BLaER1 (cell line): ENCODE data around the gene DISP3.

Experiments used
- H3K27ac ChIP-seq: shearing (Covaris generic); formaldehyde crosslinking; 2 replicates; pipeline ENCODE4 v1.8.1; 2022
- H3K27me3 ChIP-seq: shearing (Covaris generic); formaldehyde crosslinking; 2 replicates; pipeline ENCODE4 v1.8.1; 2022
- H3K36me3 ChIP-seq: shearing (Covaris generic); formaldehyde crosslinking; 2 replicates; pipeline ENCODE4 v1.8.1; 2022
- H3K4me1 ChIP-seq: shearing (Covaris generic); formaldehyde crosslinking; 2 replicates; pipeline ENCODE4 v1.8.1; 2022
- H3K4me2 ChIP-seq: shearing (Covaris generic); formaldehyde crosslinking; 2 replicates; pipeline ENCODE4 v1.8.1; 2022
- H3K4me3 ChIP-seq: shearing (Covaris generic); formaldehyde crosslinking; 2 replicates; pipeline ENCODE4 v1.8.1; 2022
- H3K9ac ChIP-seq: shearing (Covaris generic); formaldehyde crosslinking; 2 replicates; pipeline ENCODE4 v1.8.1; 2022
- H3K9me3 ChIP-seq: shearing (Covaris generic); formaldehyde crosslinking; 2 replicates; pipeline ENCODE4 v1.8.1; 2022
- H4K20me1 ChIP-seq: shearing (Covaris generic); formaldehyde crosslinking; 2 replicates; pipeline ENCODE4 v1.8.1; 2022
- Cebpa-rat ChIP-seq: shearing (Covaris generic); IDR thresholded peaks from 2 replicates; pipeline ENCODE4 v1.8.1; 2022

Gene DISP3

GRCh38 chr1:11525516-11525915, 46.6 kb downstream of the DISP3 start:
- Histone ChIP-seq H3K36me3 (no peaks in the 10 kb centered on the region), H3K4me1 (peaks cover 6% of the 10 kb centered on the region), H3K4me2 (no peak overlapping the region), H3K27ac (no peak overlapping the region), H3K4me3 (no peak overlapping the region), H3K9ac (no peak overlapping the region), H4K20me1 (no peaks in the 10 kb centered on the region), H3K9me3 (no peaks in the 10 kb centered on the region), H3K27me3 (no peaks in the 10 kb centered on the region)
- no peak for TF ChIP-seq Cebpa-rat

GRCh38 chr1:11526071-11526895, 47.3 kb downstream of the DISP3 start:
- Histone ChIP-seq H3K9me3 (no peaks in the 10 kb centered on the region), H3K9ac (no peak overlapping the region), H3K4me1 (no peaks in the 10 kb centered on the region), H3K4me3 (no peak overlapping the region), H3K27ac (no peak overlapping the region), H3K27me3 (no peaks in the 10 kb centered on the region), H3K4me2 (no peak overlapping the region), H3K36me3 (no peaks in the 10 kb centered on the region), H4K20me1 (no peaks in the 10 kb centered on the region)
- TF ChIP-seq Cebpa-rat: no peak

GRCh38 chr1:11527541-11528452, 48.8 kb downstream of the DISP3 start:
- no peak overlapping the region for H3K27ac ChIP-seq
- no peaks in the 10 kb centered on the region for H3K27me3 ChIP-seq
- H3K4me3 ChIP-seq: no peak overlapping the region
- H3K9me3 ChIP-seq: no peaks in the 10 kb centered on the region
- TF ChIP-seq Cebpa-rat: no peak
- no peak overlapping the region for H3K9ac ChIP-seq
- H3K4me2 ChIP-seq: no peak overlapping the region
- no peaks in the 10 kb centered on the region for H3K4me1 ChIP-seq
- H4K20me1 ChIP-seq: no peaks in the 10 kb centered on the region; the same call in 1 of the 2 replicates
- no peaks in the 10 kb centered on the region for H3K36me3 ChIP-seq

GRCh38 chr1:11528611-11529261, 49.8 kb downstream of the DISP3 start:
- Histone ChIP-seq H3K27ac (no peak overlapping the region), H3K27me3 (no peaks in the 10 kb centered on the region), H3K9me3 (no peaks in the 10 kb centered on the region), H3K4me2 (no peak overlapping the region), H4K20me1 (no peaks in the 10 kb centered on the region; the same call in 1 of the 2 replicates), H3K4me1 (no peaks in the 10 kb centered on the region), H3K9ac (no peak overlapping the region), H3K36me3 (no peaks in the 10 kb centered on the region), H3K4me3 (no peak overlapping the region)
- no peak for TF ChIP-seq Cebpa-rat

- no peaks in the 10 kb centered on the region for H3K36me3 ChIP-seq
- H3K9me3 ChIP-seq: no peaks in the 10 kb centered on the region
- no peak overlapping the region for H3K27ac ChIP-seq
- H3K4me1 ChIP-seq: no peaks in the 10 kb centered on the region
- H3K4me2 ChIP-seq: no peak overlapping the region
- no peak for TF ChIP-seq Cebpa-rat
- H3K4me3 ChIP-seq: no peak overlapping the region
- H3K9ac ChIP-seq: no peak overlapping the region
- no peaks in the 10 kb centered on the region for H3K27me3 ChIP-seq
- H4K20me1 ChIP-seq: no peaks in the 10 kb centered on the region; the same call in 1 of the 2 replicates
Measured at GRCh38 chr1:11529330-11529729, 50.4 kb downstream of the DISP3 start.

- H3K27me3 ChIP-seq: no peaks in the 10 kb centered on the region
- H3K36me3 ChIP-seq: no peaks in the 10 kb centered on the region
- H4K20me1 ChIP-seq: no peaks in the 10 kb centered on the region; the same call in 1 of the 2 replicates
- no peaks in the 10 kb centered on the region for H3K4me1 ChIP-seq
- no peak overlapping the region for H3K27ac ChIP-seq
- TF ChIP-seq Cebpa-rat: no peak
- H3K4me2 ChIP-seq: no peak overlapping the region
- H3K9me3 ChIP-seq: no peaks in the 10 kb centered on the region
- H3K9ac ChIP-seq: no peak overlapping the region
- H3K4me3 ChIP-seq: no peak overlapping the region
Measured at GRCh38 chr1:11529763-11530730, 51.1 kb downstream of the DISP3 start.

GRCh38 chr1:11530731-11531311, 51.9 kb downstream of the DISP3 start:
- no peak for TF ChIP-seq Cebpa-rat
- no peaks in the 10 kb centered on the region; the same call in 1 of the 2 replicates for H4K20me1 ChIP-seq
- no peak overlapping the region for H3K4me2 ChIP-seq
- H3K27me3 ChIP-seq: no peaks in the 10 kb centered on the region
- no peak overlapping the region for H3K4me3 ChIP-seq
- no peak overlapping the region for H3K27ac ChIP-seq
- no peaks in the 10 kb centered on the region for H3K36me3 ChIP-seq
- H3K4me1 ChIP-seq: no peaks in the 10 kb centered on the region
- no peaks in the 10 kb centered on the region for H3K9me3 ChIP-seq
- no peak overlapping the region for H3K9ac ChIP-seq

GRCh38 chr1:11531314-11531870, 52.4 kb downstream of the DISP3 start:
- no peaks in the 10 kb centered on the region for H3K9me3 ChIP-seq
- no peak overlapping the region for H3K4me2 ChIP-seq
- H3K4me1 ChIP-seq: no peaks in the 10 kb centered on the region
- no peak for TF ChIP-seq Cebpa-rat
- H3K27me3 ChIP-seq: no peaks in the 10 kb centered on the region
- H4K20me1 ChIP-seq: no peaks in the 10 kb centered on the region; the same call in 1 of the 2 replicates
- H3K27ac ChIP-seq: no peak overlapping the region
- no peak overlapping the region for H3K4me3 ChIP-seq
- H3K9ac ChIP-seq: no peak overlapping the region
- no peaks in the 10 kb centered on the region for H3K36me3 ChIP-seq
